GM13976 (cell line): ENCODE results near the gene SSC5D.
"Not testable (repeated sequence)": the region's sequence is repeated elsewhere in the genome, so short reads cannot be mapped to it uniquely, and the experiment has no call there.

Source experiments
- DNase-seq: peaks from one replicate; pipeline ENCODE4 v3.0.0; 2012; ENCODE audit warnings: low spot score
- in situ Hi-C: fragments of 300-500 bp; cut with MboI; formaldehyde crosslinking; loops from one replicate; pipeline ENCODE4 v1.12.0; 2022; ENCODE audit warnings: low sequenced_read_pairs, mixed read lengths, inconsistent platforms; ENCODE audit not compliant: unreplicated experiment
- TF ChIP-seq, protein P1 (sequence below): IDR thresholded peaks from 2 replicates; pipeline ENCODE4 v1.5.1; 2012; ENCODE audit warnings: borderline replicate concordance, mild to moderate bottlenecking; ENCODE audit not compliant: insufficient read depth; ENCODE audit errors: extremely low read depth, missing control alignments, control extremely low read depth

The SSC5D gene

DNA sequence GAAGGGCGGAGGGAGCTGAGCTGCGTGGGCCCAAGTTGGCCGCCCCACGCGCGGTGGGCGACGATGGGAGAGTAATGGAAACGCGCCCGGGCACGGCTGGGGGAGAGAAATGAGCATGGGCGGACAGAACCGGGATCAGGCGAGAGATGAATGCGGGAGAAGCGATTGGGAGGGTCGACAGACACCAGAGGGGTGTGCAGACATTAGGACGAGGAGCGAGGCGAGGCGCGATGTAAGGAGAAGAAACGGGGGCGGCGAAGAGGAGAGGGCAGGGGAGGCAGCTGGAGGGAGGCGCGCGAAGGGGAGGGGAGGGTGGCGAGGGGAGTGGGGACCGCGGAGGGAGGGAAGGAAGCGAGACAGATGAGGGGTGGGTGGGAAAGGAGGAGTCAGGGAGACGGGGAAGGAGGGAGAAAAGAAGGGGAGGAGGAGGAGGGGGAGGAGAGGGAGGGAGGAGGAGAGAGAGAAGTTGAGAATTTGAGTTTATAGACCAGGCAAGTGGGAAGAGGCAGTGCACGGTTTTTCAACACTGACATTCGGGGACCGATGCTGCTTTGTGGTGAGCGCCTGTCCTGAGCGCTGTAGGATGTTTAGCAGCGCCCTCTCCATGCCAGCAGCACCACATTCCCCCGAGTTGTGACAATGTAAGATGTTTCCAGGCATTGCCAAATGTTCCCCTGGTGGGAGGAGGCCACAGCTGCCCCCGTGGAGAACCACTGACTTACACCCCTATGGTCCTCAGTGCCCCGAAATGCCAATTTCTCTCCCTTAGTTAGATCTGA, 45.0 kb upstream of the SSC5D start, which contains the start of gene SHISA7:
TSS of gene SHISA7 (minus strand) at position 256 of the 779 bp plus-strand sequence. CDS start 437 bp downstream, outside the sequence.
- DNase-seq: no peak
- TF ChIP-seq, protein P1, sequence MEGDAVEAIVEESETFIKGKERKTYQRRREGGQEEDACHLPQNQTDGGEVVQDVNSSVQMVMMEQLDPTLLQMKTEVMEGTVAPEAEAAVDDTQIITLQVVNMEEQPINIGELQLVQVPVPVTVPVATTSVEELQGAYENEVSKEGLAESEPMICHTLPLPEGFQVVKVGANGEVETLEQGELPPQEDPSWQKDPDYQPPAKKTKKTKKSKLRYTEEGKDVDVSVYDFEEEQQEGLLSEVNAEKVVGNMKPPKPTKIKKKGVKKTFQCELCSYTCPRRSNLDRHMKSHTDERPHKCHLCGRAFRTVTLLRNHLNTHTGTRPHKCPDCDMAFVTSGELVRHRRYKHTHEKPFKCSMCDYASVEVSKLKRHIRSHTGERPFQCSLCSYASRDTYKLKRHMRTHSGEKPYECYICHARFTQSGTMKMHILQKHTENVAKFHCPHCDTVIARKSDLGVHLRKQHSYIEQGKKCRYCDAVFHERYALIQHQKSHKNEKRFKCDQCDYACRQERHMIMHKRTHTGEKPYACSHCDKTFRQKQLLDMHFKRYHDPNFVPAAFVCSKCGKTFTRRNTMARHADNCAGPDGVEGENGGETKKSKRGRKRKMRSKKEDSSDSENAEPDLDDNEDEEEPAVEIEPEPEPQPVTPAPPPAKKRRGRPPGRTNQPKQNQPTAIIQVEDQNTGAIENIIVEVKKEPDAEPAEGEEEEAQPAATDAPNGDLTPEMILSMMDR: no peak
- in situ Hi-C loops: no loop called here

DNA sequence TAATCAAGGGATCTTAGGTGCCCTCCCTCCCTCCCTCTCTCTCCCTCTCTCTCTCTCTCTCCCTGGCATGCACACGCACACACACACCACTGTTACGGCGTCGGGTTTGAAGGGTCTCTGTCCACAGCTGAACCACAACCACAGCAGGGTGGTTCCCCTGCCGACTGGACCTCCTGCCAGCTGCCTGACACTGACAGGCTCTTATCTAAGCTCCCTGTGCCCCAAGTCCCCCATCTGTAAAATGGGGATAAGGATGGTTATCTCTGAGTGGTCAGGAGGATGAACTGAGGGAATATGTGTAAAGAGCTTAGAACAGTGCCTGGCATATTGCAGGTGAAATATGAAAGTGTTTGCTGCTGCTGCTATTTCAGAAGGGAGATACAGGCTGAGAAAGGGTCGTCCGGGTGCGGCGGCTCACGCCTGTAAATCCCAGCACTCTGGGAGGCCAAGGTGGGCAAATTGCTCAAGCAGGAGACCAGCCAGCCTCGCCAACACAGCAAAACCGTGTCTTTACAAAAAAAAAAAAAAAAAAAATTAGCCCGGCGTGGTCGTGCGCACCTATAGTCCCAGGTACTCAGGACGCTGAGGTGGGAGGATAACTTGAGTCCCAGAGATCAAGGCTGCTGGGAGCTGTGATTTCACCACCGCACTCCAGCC, 44.3 kb upstream of the SSC5D start:
- in situ Hi-C loops: no loop called here
- TF ChIP-seq, protein P1: no peak
- no peak for DNase-seq

DNA sequence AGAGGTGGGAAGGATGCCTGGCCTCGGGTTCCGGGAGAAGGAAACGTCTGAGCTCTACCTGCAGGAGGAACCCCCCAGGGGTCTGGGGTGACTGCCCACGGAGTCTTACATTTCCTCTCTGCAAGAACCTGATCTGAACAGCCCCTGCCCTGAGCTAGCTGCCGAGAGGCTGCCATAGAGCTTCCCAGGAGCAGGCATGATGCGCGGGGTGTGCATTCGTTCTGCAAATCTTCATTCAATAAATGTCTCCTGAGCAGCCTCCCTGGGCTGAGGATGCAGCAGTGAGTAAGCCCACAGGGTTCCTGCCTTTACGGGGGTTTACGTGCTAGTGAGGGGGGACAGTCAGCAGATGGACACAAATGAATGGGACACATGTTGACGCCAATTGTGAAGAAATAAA, 43.6 kb upstream of the SSC5D start:
- TF ChIP-seq, protein P1: no peak
- DNase-seq: no peak
- in situ Hi-C loops: no loop called here

DNA sequence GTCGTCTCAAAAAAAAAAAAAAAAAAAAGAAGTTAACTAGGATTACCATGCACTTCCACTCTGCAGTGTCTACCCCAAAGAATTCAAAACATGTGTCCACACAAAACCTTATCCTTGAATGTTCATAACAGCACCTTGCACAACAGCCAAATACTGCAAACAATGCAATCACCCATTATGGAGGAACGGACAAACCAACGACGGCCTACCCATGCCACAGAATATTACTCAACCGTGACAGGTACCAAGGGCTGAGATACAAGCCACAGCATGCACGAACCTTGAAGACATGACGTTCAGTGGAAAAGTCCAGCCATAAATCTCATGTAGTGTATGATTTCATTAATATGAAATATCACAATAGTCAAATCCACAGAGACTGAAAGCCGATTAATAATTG, 42.2 kb upstream of the SSC5D start:
- TF ChIP-seq, protein P1: no peak
- no peak for DNase-seq
- in situ Hi-C loops: no loop called here

- TF ChIP-seq, protein P1: no peak
- in situ Hi-C loops: no loop called here
These were observed 40.6 kb upstream of the SSC5D start for GRCh38 chr19:55447421-55448174.

DNA sequence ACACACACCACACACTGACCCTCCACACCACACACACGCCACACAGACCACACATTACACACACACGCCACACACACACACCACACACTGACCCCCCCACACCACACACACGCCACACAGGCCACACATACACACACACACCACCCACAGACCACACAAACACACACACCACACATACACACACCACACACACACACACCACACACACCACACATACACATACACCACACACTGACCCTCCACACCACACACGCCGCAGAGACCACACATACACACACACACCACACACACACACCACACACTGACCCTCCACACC, 40.1 kb upstream of the SSC5D start:
- in situ Hi-C loops, DNase-seq: not testable (repeated sequence)

More at GRCh38 chr19:55447421-55448174, 40.6 kb upstream of the SSC5D start:
- DNase-seq: no peak
